ENCODE data around the gene HSF2.
"Not testable (repeated sequence)": the region's sequence is repeated elsewhere in the genome, so short reads cannot be mapped to it uniquely, and the experiment has no call there.

HSF2 gene

DNA sequence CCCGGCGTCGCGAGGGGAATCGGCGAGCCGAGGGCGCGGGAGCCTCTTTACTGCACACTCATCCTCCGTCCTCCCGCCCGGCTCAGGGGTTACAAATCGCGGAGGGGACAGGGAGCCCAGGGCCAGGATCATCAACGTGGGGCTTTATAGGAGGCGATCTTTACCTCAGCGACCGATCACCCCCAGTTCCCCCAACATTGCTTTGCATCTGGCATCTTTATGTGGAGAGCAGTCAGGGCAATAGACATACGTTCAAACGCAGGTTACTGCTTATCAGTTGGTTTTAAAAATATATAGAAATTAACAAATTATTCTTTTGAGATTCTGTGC, 634 bp downstream of the HSF2 start:
- DNase-seq: no peak

DNA sequence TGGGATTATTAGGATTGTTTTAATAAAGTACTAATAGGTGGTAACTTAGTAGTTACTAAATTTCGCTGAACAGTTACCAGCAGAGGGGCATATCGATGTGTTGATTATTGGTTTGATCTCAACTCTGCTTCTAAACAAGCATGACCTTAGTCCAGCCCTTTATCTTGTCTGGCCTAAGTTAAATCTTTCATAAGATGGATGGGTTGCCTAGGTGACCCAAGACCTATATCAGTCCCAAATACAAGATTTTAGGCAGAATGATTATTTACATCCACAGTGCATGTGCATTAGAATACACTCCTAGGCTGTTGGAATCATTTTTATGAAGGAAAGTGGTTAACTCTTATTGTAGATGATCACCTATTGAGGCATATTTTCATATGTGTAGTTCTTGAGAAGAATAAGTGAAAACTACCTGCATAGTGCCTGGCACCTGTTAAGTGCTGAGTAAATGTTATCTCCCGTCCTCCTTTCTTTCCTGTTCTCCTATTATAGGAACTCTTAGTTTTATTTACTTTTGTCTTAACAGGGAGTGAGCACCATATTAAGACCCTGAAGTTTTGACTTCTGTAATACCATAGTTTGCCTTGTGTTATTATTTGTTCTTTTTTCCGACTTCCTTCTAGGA, 1.1 kb downstream of the HSF2 start:
- no peak for DNase-seq

DNA sequence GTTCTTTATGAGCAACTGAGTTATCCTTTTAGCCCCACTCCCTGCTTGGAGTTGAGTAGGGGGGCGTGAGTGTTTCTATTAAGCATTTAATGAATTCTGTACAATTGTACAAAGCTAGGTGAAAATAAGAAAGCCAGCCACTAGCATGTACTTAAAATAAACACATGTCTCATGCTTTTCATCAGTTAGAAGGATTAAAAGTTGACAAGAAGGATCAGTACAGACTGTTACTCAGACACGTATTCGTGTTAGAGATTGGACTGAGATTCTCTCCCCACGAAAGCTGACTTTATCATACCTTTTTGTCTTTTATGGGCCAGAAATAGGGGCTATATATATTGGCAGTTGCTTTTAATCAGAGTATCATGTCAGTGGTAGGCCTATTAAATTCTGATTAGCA, 1.7 kb downstream of the HSF2 start:
- no peak for DNase-seq

DNA sequence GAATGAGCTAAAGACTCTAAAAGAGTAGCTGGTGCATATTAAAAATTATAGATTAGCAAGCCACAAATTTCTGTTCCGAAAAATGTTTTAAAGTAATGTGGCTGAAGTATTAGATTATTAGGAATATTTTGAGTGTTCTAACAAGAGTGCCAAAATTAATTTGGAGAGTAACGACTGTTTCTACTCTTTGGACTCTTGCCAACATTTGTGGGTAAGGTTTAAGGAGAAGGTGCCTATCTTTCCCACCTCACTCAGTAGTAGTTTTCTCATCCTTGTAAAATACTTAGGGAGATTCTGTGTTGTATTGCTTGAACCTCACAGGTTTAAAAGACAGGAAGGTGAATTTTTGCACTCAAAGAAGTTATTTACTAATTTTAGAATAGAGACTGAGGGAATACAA, 5.0 kb downstream of the HSF2 start:
- DNase-seq: no peak

GRCh38 chr6:122405417-122405816, 6.0 kb downstream of the HSF2 start:
- no peak for DNase-seq

DNA sequence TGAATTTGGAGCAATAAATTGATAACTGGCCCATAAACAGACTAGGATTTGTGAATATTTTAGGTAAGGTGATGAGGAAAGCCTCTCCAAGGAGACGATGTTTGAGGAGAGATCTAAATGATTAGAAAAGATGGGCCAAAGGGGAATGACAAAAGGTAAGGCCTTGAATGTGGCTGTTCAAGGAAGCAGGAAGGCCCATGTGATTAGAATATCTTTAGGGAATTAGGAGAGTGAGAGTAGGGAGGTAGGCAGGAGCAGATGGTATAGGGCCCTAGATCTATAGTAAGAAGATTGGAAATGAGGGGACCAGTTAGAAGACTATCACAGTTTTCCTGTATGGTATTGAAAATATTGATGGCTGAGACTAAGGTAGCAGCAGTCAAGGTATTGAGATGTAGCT, 6.7 kb downstream of the HSF2 start:
- DNase-seq: no peak

- no peak for DNase-seq
Measured at GRCh38 chr6:122407712-122408111, 8.3 kb downstream of the HSF2 start.

GRCh38 chr6:122408240-122408639, 8.8 kb downstream of the HSF2 start:
- DNase-seq: no peak

- DNase-seq: no peak
Measured at GRCh38 chr6:122408702-122409458, 9.4 kb downstream of the HSF2 start.

- DNase-seq: no peak
Measured at GRCh38 chr6:122412001-122412400, 12.5 kb downstream of the HSF2 start.

GRCh38 chr6:122416825-122417224, 17.4 kb downstream of the HSF2 start:
- DNase-seq: no peak

GRCh38 chr6:122422003-122422402, 22.6 kb downstream of the HSF2 start:
- no peak for DNase-seq

DNA sequence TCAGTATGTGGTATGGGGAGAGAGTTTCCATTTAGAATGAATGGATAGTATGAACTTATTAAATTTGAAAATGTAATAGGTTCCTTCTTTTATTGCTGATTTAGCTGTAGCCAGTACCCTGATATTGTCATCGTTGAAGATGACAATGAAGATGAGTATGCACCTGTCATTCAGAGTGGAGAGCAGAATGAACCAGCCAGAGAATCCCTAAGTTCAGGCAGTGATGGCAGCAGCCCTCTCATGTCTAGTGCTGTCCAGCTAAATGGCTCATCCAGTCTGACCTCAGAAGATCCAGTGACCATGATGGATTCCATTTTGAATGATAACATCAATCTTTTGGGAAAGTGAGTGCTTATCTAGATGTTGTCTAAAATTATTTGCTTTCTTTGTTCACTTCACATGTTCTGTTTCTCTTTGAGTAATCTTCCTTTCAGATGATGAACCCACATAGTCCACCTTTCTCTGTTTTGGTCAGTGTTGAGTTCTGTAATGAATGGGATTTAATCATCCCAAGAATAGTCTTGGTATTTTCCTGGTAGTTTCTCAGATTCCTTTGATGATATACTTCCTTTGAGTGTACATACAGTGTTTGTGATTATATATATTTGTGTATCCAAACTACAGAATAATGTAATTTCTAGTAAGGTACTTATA, 23.3 kb downstream of the HSF2 start:
- no peak for DNase-seq

- DNase-seq: no peak
Measured at GRCh38 chr6:122423734-122424133, 24.3 kb downstream of the HSF2 start.

GRCh38 chr6:122426597-122426996, 27.1 kb downstream of the HSF2 start:
- no peak for DNase-seq

GRCh38 chr6:122428781-122429180, 29.3 kb downstream of the HSF2 start:
- no peak for DNase-seq

DNA sequence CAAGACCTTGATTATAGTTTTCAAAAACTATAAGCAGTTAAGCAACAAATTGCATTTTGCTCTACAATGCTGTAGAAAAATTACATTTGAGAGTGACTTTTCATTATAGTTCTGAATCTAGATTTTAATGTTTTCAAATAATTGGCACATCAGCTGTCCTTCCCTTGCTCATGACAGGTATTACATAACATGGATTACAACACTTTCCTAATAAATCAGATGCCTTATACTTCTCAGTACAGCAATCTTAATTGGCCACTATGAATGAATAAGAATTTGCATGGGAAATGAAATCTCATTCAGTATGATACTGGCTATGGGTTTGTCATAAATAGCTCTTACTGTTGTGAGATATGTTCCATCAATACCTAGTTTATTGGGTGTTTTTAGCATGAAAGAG, 29.9 kb downstream of the HSF2 start:
- DNase-seq: no peak

- DNase-seq: no peak
Measured at GRCh38 chr6:122431780-122432179, 32.3 kb downstream of the HSF2 start.

DNA sequence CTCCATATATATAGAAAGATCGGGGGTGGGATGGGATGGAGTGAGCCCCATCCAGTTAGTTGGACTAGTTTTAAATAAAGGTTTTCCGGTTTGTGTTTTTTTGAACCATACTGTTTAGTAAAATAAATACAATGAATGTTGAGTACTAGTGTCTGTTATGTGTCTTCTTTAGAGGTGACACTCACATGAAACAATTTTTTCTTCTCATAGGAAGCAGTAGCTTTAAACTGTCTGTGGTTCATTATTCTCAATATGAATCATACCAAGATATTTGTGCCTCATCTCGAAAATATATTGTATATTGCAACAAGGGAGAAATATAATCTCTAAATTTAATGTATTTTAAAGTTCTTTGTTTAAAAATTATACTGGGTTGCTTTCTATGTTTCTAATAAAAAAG, 33.4 kb downstream of the HSF2 start:
- no peak for DNase-seq

- no peak for DNase-seq
Measured at GRCh38 chr6:122438975-122439374, 39.5 kb downstream of the HSF2 start.

- no peak for DNase-seq
Measured at GRCh38 chr6:122445274-122445673, 45.8 kb downstream of the HSF2 start.

GRCh38 chr6:122449069-122449468, 49.6 kb downstream of the HSF2 start:
- no peak for DNase-seq

DNA sequence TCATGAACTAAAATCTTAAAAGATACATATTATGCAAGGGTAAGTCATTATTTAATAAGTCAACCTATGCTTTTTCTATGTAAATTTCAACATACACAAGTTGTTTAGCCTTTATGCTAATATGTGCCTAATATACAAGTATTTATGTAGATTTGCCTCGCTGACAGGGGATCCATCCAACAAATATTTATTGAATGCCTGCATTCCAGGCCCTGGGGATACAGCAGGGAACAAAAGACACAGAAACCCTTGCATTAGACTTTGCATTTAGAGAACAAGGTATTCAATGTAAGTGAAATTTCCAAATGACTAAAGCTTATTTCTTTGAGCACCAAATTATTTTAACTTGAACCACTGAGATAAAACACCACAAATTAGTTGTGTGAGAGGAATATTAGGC, 53.1 kb downstream of the HSF2 start:
- no peak for DNase-seq

DNA sequence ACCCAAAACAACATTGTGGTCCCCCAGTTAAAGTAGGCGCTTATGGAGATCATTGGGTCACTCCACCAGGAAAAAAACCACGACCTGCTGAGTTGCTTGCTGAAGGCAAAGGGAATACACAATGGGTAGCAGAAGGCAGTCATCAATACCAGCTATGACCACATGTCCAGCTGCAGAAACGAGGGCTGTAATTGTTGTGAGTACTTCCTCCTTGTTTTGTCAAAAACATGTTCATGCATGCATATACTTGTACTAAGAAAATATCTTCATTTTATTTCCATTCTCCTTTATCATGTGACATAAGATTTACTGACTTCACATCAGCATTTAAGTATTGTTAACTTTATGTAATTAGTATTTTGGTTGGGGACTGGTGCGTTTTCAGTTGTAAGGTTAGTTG, 55.2 kb downstream of the HSF2 start:
- DNase-seq: no peak

DNA sequence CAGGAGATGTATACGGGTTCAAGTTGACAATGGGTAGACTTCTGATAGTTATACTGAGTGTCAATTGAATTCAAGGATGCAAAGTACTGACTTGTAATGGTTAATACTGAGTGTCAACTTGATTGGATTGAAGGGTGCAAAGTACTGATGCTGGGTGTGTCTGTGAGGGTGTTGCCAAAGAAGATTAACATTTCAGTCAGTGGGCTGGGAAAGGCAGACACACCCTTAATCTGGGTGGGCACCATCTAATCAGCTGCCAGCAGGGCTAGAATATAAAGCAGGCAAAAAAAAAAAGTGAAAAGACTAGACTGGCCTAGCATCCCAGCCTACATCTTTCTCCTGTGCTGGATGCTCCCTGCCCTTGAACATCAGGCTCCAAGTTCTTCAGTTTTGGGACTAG, 55.7 kb downstream of the HSF2 start:
- DNase-seq: not testable (repeated sequence)
